ENCODE measurements around the gene PUS10.
"Not testable (repeated sequence)": the region's sequence is repeated elsewhere in the genome, so short reads cannot be mapped to it uniquely, and the experiment has no call there.

PUS10 gene, protein sequence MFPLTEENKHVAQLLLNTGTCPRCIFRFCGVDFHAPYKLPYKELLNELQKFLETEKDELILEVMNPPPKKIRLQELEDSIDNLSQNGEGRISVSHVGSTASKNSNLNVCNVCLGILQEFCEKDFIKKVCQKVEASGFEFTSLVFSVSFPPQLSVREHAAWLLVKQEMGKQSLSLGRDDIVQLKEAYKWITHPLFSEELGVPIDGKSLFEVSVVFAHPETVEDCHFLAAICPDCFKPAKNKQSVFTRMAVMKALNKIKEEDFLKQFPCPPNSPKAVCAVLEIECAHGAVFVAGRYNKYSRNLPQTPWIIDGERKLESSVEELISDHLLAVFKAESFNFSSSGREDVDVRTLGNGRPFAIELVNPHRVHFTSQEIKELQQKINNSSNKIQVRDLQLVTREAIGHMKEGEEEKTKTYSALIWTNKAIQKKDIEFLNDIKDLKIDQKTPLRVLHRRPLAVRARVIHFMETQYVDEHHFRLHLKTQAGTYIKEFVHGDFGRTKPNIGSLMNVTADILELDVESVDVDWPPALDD

GRCh38 chr2:61017556-61018317, at the start of gene PUS10, which contains the start of gene PEX13:
Gene PUS10, minus strand, starts transcription at chr2:61018255. Its CDS starts 6,365 bp downstream, at chr2:61011890.
Gene PEX13, plus strand, starts transcription at chr2:61017720. Its CDS starts 40 bp downstream, at chr2:61017760.
- DNase-seq (ENCODE audit: low spot score), result peak; percentile 87

DNA sequence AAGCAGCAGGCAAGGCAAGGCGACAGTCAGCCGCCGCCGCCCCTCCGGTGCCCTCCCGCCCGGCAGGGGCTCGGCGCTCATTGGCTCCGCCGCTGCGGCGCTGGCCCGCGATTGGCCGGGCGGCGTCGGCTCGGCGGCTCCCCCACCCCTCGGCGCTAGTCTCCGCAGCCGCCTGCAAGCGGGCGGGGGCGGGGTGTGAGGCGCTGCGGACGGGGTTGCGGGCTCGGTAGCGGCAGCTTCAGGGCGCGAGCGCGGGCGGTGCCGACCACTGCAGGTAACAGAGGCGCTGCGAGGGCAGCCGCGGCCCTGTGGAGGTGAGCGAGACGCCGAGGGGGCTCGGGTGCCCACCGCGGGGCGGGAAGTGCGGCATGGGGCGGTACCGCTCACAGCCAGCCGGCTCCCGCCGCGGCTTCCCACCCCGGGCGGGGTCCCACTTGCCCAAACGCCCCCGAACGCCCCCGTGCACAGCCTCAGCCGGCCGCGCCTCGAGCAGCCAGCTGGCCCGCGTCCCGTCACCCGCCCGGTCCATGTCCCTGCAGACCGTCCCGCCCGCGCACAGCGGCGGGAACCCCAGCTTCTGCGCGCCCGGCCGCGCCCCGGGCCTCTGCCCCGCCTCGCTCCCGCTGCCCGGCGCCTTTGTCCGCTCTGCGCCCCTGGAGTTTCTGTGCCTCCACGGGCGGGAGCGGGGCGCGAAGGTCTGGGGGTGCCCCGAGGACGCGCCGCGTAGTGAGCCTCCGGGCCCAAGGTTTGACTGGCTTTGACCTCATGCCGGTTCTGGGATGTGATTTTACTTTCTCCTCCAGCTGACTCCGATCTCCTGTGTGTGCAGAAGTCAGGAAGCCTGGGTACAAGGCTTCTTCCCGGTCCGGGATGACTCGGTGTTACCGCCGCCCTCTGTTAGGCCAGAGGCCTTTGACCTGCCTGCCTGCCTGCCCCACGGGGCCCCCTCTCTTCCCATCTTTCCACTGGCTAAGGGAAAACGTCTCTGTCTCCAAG, 48.0 kb upstream of the PUS10 start, which contains the start of gene SANBR:
TSS of gene SANBR (plus strand) at position 158 of the 996 bp plus-strand sequence. CDS start 4,480 bp downstream, outside the sequence.
- DNase-seq (ENCODE audit: low spot score), result peak; percentile 97

DNA sequence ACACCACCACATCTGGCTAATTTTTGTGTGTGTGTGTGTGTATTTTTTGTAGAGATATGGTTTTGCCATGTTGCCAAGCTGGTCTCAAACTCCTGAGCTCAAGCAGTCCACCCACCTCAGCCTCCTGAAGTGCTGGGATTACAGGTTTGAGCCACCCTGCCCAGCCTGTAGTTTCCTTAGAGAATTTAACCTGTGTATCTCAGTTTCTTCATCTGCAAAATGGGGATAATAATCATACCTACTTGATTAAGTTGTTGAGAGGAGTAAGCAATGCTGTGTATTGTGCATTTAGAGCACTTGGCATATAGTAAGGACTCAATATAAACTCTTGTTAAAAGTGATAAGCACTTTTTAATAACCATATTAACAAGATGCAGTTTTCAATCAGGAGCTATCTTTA, 41.3 kb upstream of the PUS10 start:
- no peak for DNase-seq (ENCODE audit: low spot score)

DNA sequence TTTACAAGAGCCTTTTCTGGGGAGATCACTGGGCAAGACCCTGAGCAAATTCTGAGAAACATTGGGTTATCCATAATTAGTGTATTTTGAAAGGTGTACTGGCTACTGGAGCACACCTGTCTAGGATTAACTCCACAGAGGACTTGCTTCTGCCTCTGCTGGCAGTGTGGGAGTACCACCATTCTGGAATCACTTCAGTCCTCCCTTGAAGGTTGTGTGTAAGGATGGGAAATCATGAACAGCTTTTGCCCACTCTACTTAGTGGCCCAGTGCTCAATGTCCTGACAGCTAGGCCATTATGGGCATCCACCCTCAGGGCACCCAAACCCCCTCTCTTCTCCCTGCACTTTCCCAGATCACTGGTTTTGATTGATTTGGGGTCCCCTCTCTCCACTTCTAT, 39.5 kb upstream of the PUS10 start:
- peak; percentile 3 for DNase-seq (ENCODE audit: low spot score)

GRCh38 chr2:61055557-61055956, 37.5 kb upstream of the PUS10 start:
- no peak for DNase-seq (ENCODE audit: low spot score)

DNA sequence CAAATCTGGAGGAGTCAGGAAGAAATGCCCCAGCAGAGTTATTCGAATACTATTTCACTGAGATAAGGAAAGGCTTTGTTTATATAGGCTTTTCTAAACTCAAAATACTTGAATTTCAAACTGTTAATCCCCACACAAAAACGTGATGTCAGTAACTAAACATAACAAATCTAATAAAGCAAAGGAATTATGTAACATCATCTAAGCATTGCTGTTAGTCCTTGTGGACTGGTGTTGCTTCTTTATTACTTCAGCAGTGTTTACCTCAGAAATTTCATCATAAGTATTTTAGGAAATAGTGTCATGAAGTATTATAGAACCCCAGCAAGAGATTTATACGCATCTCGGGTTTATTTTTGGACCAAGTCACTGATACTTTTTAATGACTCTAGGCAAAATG, 27.9 kb upstream of the PUS10 start:
- no peak for DNase-seq (ENCODE audit: low spot score)

- no peak for DNase-seq (ENCODE audit: low spot score)
Measured at GRCh38 chr2:61045226-61045625, 27.2 kb upstream of the PUS10 start.

DNA sequence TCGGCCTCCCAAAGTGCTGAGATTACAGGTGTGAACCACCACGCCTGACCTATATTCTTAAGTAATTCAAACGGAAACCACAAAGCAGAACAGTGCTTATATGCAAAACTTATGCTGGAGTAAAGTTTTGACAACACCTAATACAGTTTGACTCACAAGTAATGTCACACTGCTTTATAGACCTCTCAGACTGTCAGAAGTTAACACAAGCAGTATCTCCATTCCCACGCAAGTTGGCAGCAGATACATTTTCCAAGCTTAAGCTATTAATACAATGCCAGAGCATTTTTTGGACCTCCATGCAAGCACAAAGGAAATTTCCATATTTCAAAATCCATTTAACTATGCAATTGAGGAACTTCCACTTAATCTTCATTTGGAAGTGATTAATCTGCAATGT, 26.6 kb upstream of the PUS10 start:
- no peak for DNase-seq (ENCODE audit: low spot score)

GRCh38 chr2:61042807-61043206, 24.8 kb upstream of the PUS10 start:
- no peak for DNase-seq (ENCODE audit: low spot score)

DNA sequence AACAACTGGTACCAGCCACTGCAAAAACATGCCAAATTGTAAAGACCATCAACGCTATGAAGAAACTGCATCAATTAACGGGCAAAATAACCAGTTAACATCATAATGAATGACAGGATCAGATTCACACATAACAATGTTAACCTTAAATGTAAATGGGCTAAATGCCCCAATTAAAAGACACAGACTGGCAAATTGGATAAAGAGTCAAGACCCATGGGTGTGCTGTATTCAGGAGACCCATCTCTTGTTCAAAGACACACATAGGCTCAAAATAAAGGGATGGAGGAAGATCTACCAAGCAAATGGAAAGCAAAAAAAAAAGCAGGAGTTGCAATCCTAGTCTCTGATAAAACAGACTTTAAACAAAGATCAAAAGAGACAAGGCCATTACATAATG, 18.6 kb upstream of the PUS10 start:
- DNase-seq (ENCODE audit: low spot score), result not testable (repeated sequence)

- not testable (repeated sequence) for DNase-seq (ENCODE audit: low spot score)
Measured at GRCh38 chr2:61034592-61034991, 16.5 kb upstream of the PUS10 start.

DNA sequence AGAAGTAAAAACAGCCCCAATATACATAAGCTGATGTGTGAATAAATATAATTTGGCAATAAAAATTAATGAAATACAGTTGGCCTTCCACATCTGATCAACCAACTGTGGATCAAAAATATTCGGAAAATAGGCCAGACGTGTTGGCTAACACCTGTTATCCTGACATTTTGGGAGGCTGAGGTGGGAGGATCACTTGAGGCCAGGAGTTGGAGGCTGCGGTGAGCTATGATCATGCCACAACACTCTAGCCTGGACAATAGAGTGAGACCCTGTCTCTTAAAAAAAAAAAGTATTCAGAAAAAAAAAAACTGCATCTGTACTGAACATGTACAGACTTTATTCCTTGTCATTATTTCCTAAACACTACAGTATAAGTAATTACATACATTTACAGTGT, 11.5 kb upstream of the PUS10 start:
- no peak for DNase-seq (ENCODE audit: low spot score)

DNA sequence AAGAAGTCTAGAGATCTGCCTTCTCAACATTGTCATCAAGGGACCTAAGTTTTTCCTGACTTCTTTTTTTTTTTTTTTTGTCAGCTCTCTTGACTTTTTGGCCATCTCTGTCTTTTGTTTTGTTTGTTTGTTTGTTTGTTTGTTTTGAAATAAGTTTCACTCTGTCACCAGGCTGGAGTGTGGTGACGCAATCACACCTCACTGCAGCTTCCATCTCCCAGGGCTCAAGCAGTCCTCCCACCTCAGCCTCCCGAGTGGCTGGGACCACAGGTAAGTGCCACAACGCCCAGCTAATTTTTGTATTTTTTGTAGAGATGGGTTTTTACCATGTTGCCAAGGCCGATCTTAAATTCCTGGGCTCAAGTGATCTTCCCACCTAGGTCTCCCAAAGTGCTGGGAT, 5.6 kb upstream of the PUS10 start:
- DNase-seq (ENCODE audit: low spot score), result no peak

DNA sequence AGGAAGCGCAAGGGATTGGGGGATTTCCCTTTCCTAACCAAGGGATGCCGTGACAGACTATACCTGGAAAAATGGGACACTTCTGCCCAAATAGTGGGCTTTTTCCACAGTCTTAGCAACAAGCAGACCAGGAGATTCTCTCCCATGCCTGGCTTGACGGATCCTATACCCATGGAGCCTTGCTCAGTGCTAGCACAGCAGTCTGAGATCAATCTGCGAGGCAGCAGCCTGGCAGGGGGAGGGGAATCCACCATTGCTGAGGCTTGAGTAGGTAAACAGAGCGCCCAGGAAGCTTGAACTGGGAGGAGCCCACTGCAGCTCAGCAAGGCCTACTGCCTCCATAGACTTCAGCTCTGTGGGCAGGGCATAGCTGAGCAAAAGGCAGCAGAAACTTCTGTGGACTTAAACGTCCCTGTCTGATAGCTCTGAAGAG, 3.2 kb upstream of the PUS10 start:
- DNase-seq (ENCODE audit: low spot score), result no peak

DNA sequence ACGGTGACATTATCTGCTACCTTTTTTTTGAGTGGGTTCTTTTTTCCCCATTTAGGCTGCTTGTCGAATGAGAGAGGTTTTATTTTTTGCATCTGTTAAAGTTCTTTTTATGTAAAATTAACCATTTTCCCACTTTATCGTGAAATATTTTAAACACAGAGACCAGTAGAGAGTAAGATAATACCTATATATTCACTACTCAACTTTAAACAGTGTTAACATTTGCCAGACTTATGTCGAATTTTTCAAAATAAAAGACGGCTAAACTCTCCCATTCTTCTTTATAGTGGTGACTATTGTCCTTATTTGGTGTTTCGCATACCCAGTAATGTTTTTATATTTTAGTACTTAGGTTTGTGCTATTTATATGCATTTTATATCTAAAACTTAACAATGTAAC, 743 bp upstream of the PUS10 start:
- DNase-seq (ENCODE audit: low spot score), result no peak

DNA sequence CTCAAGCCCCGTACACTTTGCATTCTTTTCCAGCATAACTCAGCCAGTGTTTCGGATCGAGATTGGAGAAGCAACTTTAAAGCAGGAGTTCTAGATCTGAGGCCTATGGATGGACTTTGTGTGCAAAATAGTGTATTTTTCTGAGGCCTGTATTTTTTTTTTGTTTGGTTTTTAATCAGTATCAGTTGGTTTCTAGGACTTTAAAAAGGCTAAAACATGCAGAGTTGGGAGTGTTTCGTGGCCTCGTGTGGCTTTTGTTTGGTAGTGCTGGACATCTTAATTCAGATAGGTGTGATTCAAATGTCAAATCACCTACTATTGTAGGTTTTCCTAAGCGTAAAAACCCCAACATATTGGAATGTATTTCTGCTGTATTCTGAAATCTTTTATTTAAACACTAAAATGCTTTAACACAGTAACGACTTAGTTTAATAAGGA, 282 bp upstream of the PUS10 start:
- no peak for DNase-seq (ENCODE audit: low spot score)

DNA sequence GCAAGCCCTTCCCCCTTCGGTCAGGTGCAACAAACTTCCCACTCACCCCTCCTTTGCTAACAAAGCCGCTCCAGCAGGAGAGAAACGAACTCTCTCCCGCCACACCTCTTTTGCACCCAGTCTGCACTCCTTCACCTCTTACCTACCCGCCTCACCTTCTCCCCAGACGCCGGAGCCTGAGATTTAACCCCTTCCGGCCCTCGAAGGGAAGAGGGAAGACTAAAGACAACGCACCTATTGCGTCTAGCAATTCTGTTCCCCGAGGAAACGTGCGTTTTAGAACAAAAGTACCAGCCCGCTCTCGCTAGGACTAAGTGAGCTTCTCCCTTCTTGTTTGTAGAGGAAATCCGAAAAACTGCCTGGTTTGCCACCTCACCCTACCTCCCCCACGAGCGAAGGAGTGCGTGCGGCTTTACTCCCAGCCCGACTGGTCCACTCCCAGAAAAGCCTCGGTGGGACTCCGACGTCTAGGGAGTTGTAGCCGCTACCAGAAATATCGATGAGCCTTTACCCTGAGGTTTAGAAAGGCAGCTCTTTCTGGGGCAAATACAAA, 976 bp downstream of the PUS10 start:
- DNase-seq (ENCODE audit: low spot score), result peak; percentile 81

- peak; percentile 5 for DNase-seq (ENCODE audit: low spot score)
Measured at GRCh38 chr2:61016392-61017002, 1.6 kb downstream of the PUS10 start.

DNA sequence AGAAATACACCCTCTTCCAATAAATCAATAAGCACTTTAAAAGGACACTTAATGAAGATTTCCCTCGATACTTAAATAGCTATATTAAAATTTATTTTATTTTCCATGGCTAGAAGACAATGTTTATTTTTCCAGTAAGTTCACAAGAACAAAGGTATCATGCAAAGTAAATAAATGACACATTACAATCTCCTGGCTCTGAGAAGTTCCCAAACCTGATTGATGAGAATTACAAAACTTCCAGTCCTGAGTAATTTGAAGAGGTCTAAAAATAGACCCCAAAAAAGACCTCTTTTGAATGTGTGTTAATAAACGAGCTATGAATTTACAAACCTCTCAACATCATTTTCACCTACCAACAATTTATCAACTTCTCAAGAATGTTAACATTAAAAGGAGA, 2.1 kb downstream of the PUS10 start:
- DNase-seq (ENCODE audit: low spot score), result no peak

GRCh38 chr2:61014763-61015162, 3.3 kb downstream of the PUS10 start:
- DNase-seq (ENCODE audit: low spot score), result no peak

DNA sequence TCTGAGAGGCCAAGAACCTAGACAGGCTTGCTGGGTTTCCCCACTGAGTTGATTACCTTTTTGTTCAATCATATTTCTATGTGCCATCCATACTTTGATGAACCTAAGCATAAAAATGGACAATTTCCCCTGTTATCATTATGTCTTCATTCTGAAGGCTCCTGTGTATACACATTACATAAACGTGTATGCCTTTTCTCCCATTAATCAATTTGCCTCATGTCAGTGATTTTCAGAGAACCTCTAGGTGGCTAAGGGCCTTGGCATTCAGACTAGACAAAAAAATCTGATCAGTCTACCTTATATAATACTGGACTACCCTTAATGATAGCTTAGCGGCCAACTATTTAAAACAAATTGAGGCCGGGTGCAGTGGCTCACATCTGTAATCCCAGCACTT, 4.7 kb downstream of the PUS10 start:
- DNase-seq (ENCODE audit: low spot score), result no peak
